ENCODE results near the gene RAB33B.

RAB33B gene

DNA sequence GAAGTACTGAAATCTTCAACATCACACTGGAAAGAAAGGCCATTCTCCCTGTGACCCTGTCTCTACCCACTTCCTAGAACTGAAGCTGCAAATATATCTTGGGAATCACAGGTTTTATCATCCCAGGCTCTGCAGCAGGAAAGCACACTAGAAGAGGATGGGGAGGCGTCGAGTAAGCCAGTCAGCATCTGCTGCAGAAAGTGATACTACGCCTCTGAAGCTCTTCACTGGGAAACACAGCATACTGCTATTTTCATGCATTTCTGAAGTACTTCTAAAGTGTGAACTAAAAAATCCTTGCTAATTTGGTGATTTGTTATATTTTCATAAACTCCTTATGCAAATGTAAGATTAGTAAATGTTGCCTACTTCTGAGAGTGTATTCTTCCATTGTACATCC is 29.1 kb downstream of the RAB33B start:
- no peaks in the 10 kb centered on the region for H3K36me3 ChIP-seq (ENCODE audit: insufficient read depth, low read length)
- no peak overlapping the region for H3K27ac ChIP-seq (ENCODE audit: low read depth, low read length)
- H3K79me2 ChIP-seq (ENCODE audit: control insufficient read depth, insufficient read depth, low read length, unreplicated experiment): no peaks in the 10 kb centered on the region
- H3K4me3 ChIP-seq (ENCODE audit: low read depth, low read length): no peak overlapping the region
- no peaks in the 10 kb centered on the region for H3K27me3 ChIP-seq (ENCODE audit: insufficient read depth, low read length)
- no peak overlapping the region for H2AFZ ChIP-seq (ENCODE audit: low read length, unreplicated experiment)
- peaks cover 5% of the 10 kb centered on the region for H3K4me1 ChIP-seq (ENCODE audit: control insufficient read depth, insufficient read depth, low read length, unreplicated experiment)

DNA sequence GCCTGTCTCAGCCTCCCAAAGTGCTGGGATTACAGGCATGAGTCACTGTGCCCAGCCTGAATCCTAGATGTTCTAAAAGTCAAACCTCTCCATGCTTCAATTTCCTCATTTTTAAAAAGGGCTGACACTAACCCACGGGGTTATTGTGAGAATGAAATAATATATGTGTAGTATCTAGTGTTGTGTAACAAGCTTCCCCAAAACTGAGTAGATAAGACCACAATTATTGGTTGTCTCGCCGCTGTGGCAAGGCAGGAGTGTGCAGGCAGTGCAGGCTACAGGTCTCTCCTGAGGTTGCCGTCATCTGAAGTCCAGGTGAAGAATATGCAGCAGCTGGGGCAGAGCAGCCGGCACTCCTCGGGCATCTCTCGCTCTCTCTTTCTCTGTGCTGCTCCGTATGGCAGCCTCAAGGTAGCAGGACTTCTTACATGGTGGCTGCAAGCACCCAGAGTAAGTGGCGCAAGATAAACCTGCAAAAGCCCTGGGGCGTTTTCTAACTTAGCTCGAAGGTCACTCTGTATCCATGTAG is 30.9 kb downstream of the RAB33B start:
- H3K4me1 ChIP-seq (ENCODE audit: control insufficient read depth, insufficient read depth, low read length, unreplicated experiment): peaks cover 5% of the 10 kb centered on the region
- no peaks in the 10 kb centered on the region for H3K27me3 ChIP-seq (ENCODE audit: insufficient read depth, low read length)
- no peaks in the 10 kb centered on the region for H3K79me2 ChIP-seq (ENCODE audit: control insufficient read depth, insufficient read depth, low read length, unreplicated experiment)
- H2AFZ ChIP-seq (ENCODE audit: low read length, unreplicated experiment): no peak overlapping the region
- H3K4me3 ChIP-seq (ENCODE audit: low read depth, low read length): no peak overlapping the region
- H3K36me3 ChIP-seq (ENCODE audit: insufficient read depth, low read length): no peaks in the 10 kb centered on the region
- H3K27ac ChIP-seq (ENCODE audit: low read depth, low read length): no peak overlapping the region

DNA sequence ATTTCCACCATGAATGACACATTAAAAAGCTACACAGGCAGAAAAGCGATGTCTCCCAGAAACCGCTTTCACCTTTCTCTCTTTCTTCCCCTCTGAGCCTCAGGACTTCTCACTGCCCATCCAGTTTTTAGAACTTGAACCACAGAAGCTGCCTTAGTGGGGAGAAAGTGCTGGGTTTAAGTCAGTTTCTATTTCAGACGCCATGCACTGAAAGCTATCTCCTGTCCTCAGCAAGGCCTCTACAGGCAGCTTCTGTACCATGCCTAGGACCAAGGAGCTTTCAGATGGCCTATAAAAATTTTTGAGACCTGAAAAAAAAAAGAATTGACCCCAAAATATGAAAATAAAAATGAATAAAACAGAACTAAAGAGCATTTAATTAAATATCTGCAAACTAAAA is 34.5 kb downstream of the RAB33B start:
- H3K79me2 ChIP-seq (ENCODE audit: control insufficient read depth, insufficient read depth, low read length, unreplicated experiment): no peaks in the 10 kb centered on the region
- H3K4me3 ChIP-seq (ENCODE audit: low read depth, low read length): no peak overlapping the region
- peaks cover 5% of the 10 kb centered on the region for H3K4me1 ChIP-seq (ENCODE audit: control insufficient read depth, insufficient read depth, low read length, unreplicated experiment)
- H3K27ac ChIP-seq (ENCODE audit: low read depth, low read length): no peak overlapping the region
- no peaks in the 10 kb centered on the region for H3K27me3 ChIP-seq (ENCODE audit: insufficient read depth, low read length)
- H2AFZ ChIP-seq (ENCODE audit: low read length, unreplicated experiment): no peak overlapping the region
- no peaks in the 10 kb centered on the region for H3K36me3 ChIP-seq (ENCODE audit: insufficient read depth, low read length)

DNA sequence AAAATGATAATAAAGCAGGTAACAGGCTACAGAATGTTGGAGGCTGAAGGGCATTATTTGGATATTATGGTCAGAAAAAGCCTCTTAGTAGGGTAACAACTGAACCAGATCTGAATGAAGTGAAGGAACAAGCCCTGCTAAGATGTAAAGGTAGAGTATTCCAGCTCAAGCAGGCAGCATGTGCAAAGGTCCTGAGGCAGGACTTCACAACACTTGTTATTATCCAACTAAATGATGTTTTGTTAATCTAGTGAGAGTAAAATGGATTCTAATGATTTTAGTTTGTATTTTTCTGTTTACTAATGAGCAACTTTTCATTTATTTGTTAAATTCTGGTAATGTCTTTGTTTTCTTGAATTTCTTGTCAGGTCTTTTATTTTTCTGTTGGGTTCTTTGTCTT is 35.7 kb downstream of the RAB33B start:
- H2AFZ ChIP-seq (ENCODE audit: low read length, unreplicated experiment): no peak overlapping the region
- peaks cover 5% of the 10 kb centered on the region for H3K4me1 ChIP-seq (ENCODE audit: control insufficient read depth, insufficient read depth, low read length, unreplicated experiment)
- H3K27me3 ChIP-seq (ENCODE audit: insufficient read depth, low read length): no peaks in the 10 kb centered on the region
- H3K4me3 ChIP-seq (ENCODE audit: low read depth, low read length): no peak overlapping the region
- H3K27ac ChIP-seq (ENCODE audit: low read depth, low read length): no peak overlapping the region
- no peaks in the 10 kb centered on the region for H3K79me2 ChIP-seq (ENCODE audit: control insufficient read depth, insufficient read depth, low read length, unreplicated experiment)
- no peaks in the 10 kb centered on the region for H3K36me3 ChIP-seq (ENCODE audit: insufficient read depth, low read length)

DNA sequence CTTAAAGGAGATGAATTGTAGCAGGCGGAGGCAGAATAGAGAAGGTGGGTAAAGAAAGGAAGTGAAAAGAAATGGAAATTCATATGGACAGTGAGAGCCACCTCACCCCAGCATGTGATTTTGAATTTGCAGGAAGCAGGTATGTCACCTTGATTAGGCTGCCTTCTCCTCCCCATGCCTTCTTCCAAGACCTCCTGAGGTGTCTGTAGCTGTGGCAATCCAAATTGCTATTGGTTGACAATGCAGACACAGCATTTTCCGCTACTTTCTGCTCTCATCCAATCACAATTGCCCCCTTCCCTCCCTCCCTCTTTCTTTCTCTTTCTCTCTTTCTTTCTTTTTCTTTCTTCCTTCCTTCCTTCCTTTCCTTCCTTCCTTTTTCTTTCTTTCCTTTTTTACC is 38.5 kb downstream of the RAB33B start:
- H3K27ac ChIP-seq (ENCODE audit: low read depth, low read length): no peak overlapping the region
- no peak overlapping the region for H2AFZ ChIP-seq (ENCODE audit: low read length, unreplicated experiment)

DNA sequence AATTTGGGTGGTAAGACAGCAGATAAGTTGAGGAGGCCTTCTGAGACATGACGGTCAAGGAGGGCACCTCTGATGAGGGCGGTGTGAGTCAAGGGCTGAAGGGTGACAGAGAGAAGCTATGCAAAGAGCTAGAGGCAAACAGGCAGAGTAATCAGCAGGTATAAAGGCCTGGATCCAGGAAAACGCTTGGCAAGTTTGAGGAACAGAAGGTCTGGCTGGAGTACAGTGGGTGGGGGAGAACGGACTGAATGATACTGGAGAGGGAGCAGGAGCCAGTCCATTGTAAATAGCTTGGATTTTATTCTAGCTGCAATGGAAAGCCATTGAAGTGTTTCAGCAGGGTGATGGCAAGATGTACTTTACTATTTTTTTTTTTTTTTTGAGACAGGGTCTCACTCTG is 39.3 kb downstream of the RAB33B start:
- no peaks in the 10 kb centered on the region for H3K79me2 ChIP-seq (ENCODE audit: control insufficient read depth, insufficient read depth, low read length, unreplicated experiment)

More for the DNA sequence above, 38.5 kb downstream of the RAB33B start:
- H3K36me3 ChIP-seq (ENCODE audit: insufficient read depth, low read length): no peaks in the 10 kb centered on the region
- no peaks in the 10 kb centered on the region for H3K4me1 ChIP-seq (ENCODE audit: control insufficient read depth, insufficient read depth, low read length, unreplicated experiment)
- no peak overlapping the region for H3K4me3 ChIP-seq (ENCODE audit: low read depth, low read length)
- H3K79me2 ChIP-seq (ENCODE audit: control insufficient read depth, insufficient read depth, low read length, unreplicated experiment): no peaks in the 10 kb centered on the region
- no peaks in the 10 kb centered on the region for H3K27me3 ChIP-seq (ENCODE audit: insufficient read depth, low read length)

DNA sequence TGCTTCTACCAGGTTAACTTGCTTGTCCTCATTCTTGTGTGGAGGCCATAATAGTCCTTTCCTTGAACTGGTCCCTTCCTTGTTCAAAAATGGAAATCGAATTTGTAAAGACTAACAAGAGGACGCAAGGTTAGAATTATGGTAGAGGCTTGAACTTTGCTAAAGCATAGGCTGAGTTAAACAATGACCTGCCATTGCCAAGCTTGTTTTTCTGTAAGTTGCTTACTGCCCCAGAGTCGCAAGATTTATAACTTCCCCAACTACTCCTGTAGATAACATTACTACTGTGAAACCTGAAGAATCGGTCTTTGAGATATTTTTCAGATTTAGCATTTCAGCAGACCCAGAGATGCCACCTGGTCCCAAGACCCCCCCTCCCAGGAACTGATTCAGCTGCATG is 45.3 kb downstream of the RAB33B start:
- Histone ChIP-seq H3K4me1 (ENCODE audit: control insufficient read depth, insufficient read depth, low read length, unreplicated experiment) (no peaks in the 10 kb centered on the region), H3K27ac (ENCODE audit: low read depth, low read length) (no peak overlapping the region), H3K79me2 (ENCODE audit: control insufficient read depth, insufficient read depth, low read length, unreplicated experiment) (no peaks in the 10 kb centered on the region), H3K27me3 (ENCODE audit: insufficient read depth, low read length) (no peaks in the 10 kb centered on the region), H2AFZ (ENCODE audit: low read length, unreplicated experiment) (no peak overlapping the region), H3K4me3 (ENCODE audit: low read depth, low read length) (no peak overlapping the region), H3K36me3 (ENCODE audit: insufficient read depth, low read length) (no peaks in the 10 kb centered on the region)

More for the DNA sequence above, 39.3 kb downstream of the RAB33B start:
- no peaks in the 10 kb centered on the region for H3K27me3 ChIP-seq (ENCODE audit: insufficient read depth, low read length)
- H3K4me1 ChIP-seq (ENCODE audit: control insufficient read depth, insufficient read depth, low read length, unreplicated experiment): no peaks in the 10 kb centered on the region
- H3K36me3 ChIP-seq (ENCODE audit: insufficient read depth, low read length): no peaks in the 10 kb centered on the region
- H2AFZ ChIP-seq (ENCODE audit: low read length, unreplicated experiment): no peak overlapping the region
- H3K4me3 ChIP-seq (ENCODE audit: low read depth, low read length): no peak overlapping the region
- no peak overlapping the region for H3K27ac ChIP-seq (ENCODE audit: low read depth, low read length)

DNA sequence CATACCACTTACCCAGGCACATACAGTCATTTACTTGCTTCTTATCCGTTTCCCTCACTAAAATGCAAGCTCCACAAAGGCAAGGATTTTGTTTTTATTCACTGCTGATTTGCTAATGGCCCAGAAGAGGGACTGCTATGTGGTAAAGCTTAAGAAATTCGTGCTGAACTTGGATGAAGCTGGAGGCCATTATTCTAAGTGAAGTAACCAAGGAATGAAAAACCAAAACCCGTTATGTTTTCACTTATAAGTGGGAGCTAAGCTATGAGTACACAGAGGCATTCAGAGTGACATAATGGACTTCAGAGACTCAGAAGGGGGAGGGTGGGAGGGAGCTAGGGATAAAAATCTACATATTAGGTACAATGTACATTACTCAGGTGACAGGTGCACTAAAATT is 47.2 kb downstream of the RAB33B start:
- Histone ChIP-seq H3K79me2 (ENCODE audit: control insufficient read depth, insufficient read depth, low read length, unreplicated experiment) (no peaks in the 10 kb centered on the region), H3K36me3 (ENCODE audit: insufficient read depth, low read length) (peaks cover 8% of the 10 kb centered on the region; the same call in 1 of the 2 replicates), H3K27ac (ENCODE audit: low read depth, low read length) (no peak overlapping the region), H3K27me3 (ENCODE audit: insufficient read depth, low read length) (no peaks in the 10 kb centered on the region), H3K4me1 (ENCODE audit: control insufficient read depth, insufficient read depth, low read length, unreplicated experiment) (no peaks in the 10 kb centered on the region), H3K4me3 (ENCODE audit: low read depth, low read length) (no peak overlapping the region), H2AFZ (ENCODE audit: low read length, unreplicated experiment) (no peak overlapping the region)

DNA sequence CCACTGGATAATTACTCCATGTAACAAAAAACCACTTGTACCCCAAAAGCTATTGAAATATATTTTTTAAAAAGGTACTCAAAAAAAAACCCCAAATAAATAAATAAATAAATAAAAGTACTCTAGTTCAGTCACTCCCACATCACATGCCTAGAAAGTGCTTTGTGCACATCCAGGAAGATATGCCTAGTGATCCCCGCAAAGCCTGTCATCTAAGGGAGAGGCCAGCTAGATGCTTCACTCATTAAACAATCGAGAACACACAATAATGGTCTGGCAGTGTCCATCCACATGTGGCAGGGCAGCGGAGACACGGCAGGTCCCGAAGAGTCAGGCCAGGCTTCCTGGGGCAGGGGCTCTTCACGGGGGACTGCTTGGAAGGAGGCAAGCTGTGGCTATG is 47.6 kb downstream of the RAB33B start:
- no peaks in the 10 kb centered on the region for H3K79me2 ChIP-seq (ENCODE audit: control insufficient read depth, insufficient read depth, low read length, unreplicated experiment)
- H3K4me3 ChIP-seq (ENCODE audit: low read depth, low read length): no peak overlapping the region
- no peak overlapping the region for H2AFZ ChIP-seq (ENCODE audit: low read length, unreplicated experiment)
- no peak overlapping the region for H3K27ac ChIP-seq (ENCODE audit: low read depth, low read length)
- no peaks in the 10 kb centered on the region for H3K4me1 ChIP-seq (ENCODE audit: control insufficient read depth, insufficient read depth, low read length, unreplicated experiment)
- peaks cover 8% of the 10 kb centered on the region; the same call in 1 of the 2 replicates for H3K36me3 ChIP-seq (ENCODE audit: insufficient read depth, low read length)
- H3K27me3 ChIP-seq (ENCODE audit: insufficient read depth, low read length): no peaks in the 10 kb centered on the region

DNA sequence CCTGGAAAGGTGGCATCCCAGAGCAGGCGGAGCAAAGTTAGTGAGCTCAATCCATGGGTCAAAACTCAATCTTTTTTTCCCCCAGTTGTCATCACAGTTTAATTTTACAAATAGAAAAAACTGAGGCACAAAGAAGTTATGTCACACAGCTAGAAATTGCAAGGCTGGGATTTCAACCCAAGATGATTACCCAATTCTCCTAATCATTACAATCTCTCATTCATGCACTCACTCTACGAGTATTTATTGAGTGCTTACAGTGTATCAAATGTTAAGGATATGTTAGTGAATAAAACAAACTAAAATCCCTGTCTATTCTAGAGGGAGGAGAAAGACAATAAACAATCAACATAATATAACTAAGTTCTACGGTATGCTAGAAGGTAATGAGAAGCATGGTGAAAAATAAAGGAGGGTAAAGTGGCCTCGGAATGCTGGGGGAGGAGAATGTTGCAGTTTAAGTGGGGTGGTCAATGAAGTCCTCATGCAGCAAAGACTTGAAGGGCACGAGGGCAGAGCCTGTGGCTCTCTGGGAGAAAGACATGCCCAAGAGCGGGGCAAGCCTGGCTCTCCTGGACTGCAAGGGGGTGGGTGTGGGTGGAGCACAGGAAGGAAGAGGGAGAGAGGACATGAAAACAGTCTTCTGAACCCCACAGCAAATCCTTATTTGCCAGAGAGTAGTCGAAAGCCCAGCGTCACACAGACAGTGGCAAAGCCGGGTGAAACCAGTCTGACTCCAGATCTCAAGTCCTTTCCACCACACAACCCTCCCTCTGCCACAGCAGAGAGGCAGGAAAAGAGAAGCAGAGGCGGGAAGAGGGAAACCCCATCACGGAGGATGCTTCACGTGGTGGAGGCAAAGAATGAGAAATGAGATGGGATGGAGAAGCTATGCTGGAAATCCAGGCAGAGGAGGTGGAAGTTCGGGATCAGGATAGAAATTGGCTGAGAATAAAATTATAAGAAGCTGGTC is 48.3 kb downstream of the RAB33B start:
- H3K27me3 ChIP-seq (ENCODE audit: insufficient read depth, low read length): no peaks in the 10 kb centered on the region
- H3K4me3 ChIP-seq (ENCODE audit: low read depth, low read length): no peak overlapping the region
- no peaks in the 10 kb centered on the region for H3K79me2 ChIP-seq (ENCODE audit: control insufficient read depth, insufficient read depth, low read length, unreplicated experiment)
- H3K27ac ChIP-seq (ENCODE audit: low read depth, low read length): no peak overlapping the region
- H2AFZ ChIP-seq (ENCODE audit: low read length, unreplicated experiment): no peak overlapping the region
- no peaks in the 10 kb centered on the region for H3K4me1 ChIP-seq (ENCODE audit: control insufficient read depth, insufficient read depth, low read length, unreplicated experiment)
- peaks cover 8% of the 10 kb centered on the region; the same call in 1 of the 2 replicates for H3K36me3 ChIP-seq (ENCODE audit: insufficient read depth, low read length)

Data from ACC112 (cell line).